Fibroblast of lung (primary cell): ENCODE measurements around the gene CENPP.

Experiments
- CTCF ChIP-seq, 2 donors: IDR thresholded peaks in 1 of 2; conservative IDR thresholded peaks in 1 of 2; 1 replicate in 1 of 2; 2 replicates in 1 of 2; pipeline ENCODE4 v1.5.1; 2011 to 2012; ENCODE audit warnings: low read length in 2 of 2, control low read depth in 1 of 2, inconsistent platforms in 1 of 2, low read depth in 1 of 2, mild to moderate bottlenecking in 1 of 2
- EZH2 ChIP-seq: IDR thresholded peaks from 2 replicates; pipeline ENCODE4 v1.5.1; 2012; ENCODE audit warnings: low read length, control low read depth, mild to moderate bottlenecking; ENCODE audit errors: missing control alignments

- TF ChIP-seq CTCF (conservative IDR thresholded peaks at IDR 0.05 in 1 of 2, IDR thresholded peaks at IDR 0.05 in 1 of 2; ENCODE audit: low read depth in 1 of 2, low read length in 2 of 2) (no peak), EZH2 (no peak)
These were observed 312.9 kb downstream of the CENPP start for GRCh38 chr9:92638621-92639101.
